Colonic mucosa (tissue), 4 donors: Measurements from ENCODE around the gene BCAS4. TPM values are rescaled to one million over a fixed set of nuclear protein-coding genes. Genes with fewer than 3 reads are reported as not detected.

Experiments
- DNase-seq: peaks from one replicate; pipeline ENCODE4 v3.0.0-alpha.2; 2020
- H3K27ac ChIP-seq: fragments of 200-600 bp; one replicate; pipeline ENCODE4 v1.8.0; 2021
- H3K27me3 ChIP-seq: fragments of 200-600 bp; one replicate; pipeline ENCODE4 v1.8.0; 2021
- H3K36me3 ChIP-seq: fragments of 200-600 bp; one replicate; pipeline ENCODE4 v1.8.0; 2021
- H3K4me1 ChIP-seq: fragments of 200-600 bp; one replicate; pipeline ENCODE4 v1.8.0; 2021; ENCODE audit warnings: mild to moderate bottlenecking
- H3K4me3 ChIP-seq: fragments of 200-600 bp; one replicate; pipeline ENCODE4 v1.8.0; 2021
- H3K9ac ChIP-seq, 2 donors: one replicate each; pipeline ENCODE4 v1.7.0; 2013; ENCODE audit warnings: control low read depth in 2 of 2, low read depth in 2 of 2, low read length in 2 of 2
- H3K9me3 ChIP-seq: fragments of 200-600 bp; one replicate; pipeline ENCODE4 v1.8.0; 2021
- intact Hi-C: fragments of 100-400 bp; cut with DNase I; formaldehyde crosslinking; loops from one replicate; pipeline ENCODE4 v1.14.1; 2022
- total RNA-seq, 2 donors: library from RNA; stranded (reverse); fragmentation: NEBNext Ultra II Directional in 1 of 2; extraction: Animal tissue kit (Norgen Biotek cat#: 25700) in 1 of 2; gene quantifications; one replicate each; pipeline ENCODE4 v1.2.1, GENCODE V29; 2021
- TF ChIP-seq, protein P1 (sequence below): fragments of 200-600 bp; IDR thresholded peaks from one replicate; pipeline ENCODE4 v1.8.0; 2022; ENCODE audit warnings: antibody characterized with exemption, mild to moderate bottlenecking
- donor health status: healthy.
- donor health status: DM: no; HTN: no; CAD: no.
- donor health status: DM: no; HTN: no; CAD: no.

The BCAS4 gene
- total RNA-seq, 2 donors from 2014 or later, result 1.1 to 2.7 TPM

DNA sequence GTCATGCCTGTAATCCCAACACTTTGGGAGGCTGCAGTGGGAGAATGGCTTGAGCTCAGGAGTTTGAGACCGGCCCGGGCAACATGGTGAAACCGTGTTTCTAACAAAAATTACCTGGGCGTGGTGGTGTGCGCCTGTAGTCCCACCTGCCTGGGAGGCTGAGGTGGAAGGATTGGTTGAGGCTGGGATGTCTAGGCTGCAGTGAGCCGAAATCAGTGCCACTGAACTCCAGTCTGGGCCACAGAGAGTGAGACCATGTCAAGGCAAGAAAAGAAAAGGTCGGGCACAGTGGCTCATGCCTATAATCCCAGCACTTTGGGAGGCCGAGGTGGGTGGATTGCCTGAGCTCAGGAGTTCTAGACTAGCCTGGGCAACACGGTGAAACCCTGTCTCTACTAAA, 8.2 kb upstream of the BCAS4 start:
- TF ChIP-seq, protein P1, sequence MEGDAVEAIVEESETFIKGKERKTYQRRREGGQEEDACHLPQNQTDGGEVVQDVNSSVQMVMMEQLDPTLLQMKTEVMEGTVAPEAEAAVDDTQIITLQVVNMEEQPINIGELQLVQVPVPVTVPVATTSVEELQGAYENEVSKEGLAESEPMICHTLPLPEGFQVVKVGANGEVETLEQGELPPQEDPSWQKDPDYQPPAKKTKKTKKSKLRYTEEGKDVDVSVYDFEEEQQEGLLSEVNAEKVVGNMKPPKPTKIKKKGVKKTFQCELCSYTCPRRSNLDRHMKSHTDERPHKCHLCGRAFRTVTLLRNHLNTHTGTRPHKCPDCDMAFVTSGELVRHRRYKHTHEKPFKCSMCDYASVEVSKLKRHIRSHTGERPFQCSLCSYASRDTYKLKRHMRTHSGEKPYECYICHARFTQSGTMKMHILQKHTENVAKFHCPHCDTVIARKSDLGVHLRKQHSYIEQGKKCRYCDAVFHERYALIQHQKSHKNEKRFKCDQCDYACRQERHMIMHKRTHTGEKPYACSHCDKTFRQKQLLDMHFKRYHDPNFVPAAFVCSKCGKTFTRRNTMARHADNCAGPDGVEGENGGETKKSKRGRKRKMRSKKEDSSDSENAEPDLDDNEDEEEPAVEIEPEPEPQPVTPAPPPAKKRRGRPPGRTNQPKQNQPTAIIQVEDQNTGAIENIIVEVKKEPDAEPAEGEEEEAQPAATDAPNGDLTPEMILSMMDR, result no peak
- Histone ChIP-seq H3K9me3 (no peaks in the 10 kb centered on the region), H3K27ac (no peak overlapping the region), H3K4me3 (no peak overlapping the region), H3K27me3 (no peaks in the 10 kb centered on the region), H3K36me3 (no peaks in the 10 kb centered on the region), H3K4me1 (peaks cover 4% of the 10 kb centered on the region), H3K9ac (no peak overlapping the region)
- no peak for DNase-seq
- intact Hi-C loops, result no loop called here

DNA sequence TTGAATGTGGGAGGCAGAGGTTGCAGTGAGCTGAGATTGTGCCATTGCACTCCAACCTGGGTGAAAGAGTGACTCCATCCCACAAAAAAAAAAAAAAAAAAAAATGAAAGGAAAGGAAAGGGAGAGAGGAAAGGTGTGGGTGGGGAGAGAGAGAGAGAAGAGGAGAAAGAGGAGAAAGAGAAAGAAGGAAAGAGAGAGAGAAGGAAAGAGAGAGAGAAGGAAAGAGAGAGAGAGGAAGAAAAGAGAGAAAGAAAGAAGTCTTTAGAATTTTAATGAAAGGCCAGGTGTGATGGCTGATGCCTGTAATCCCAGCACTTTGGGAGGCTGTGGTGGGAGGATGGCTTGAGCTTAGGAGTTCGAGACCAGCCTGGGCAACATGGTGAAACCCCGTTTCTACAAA, 7.7 kb upstream of the BCAS4 start:
- no peaks in the 10 kb centered on the region for H3K36me3 ChIP-seq
- H3K9me3 ChIP-seq, result no peaks in the 10 kb centered on the region
- no peak overlapping the region for H3K27ac ChIP-seq
- no peak overlapping the region for H3K4me3 ChIP-seq
- peaks cover 4% of the 10 kb centered on the region for H3K4me1 ChIP-seq
- intact Hi-C loops, result no loop called here
- TF ChIP-seq, protein P1, result no peak
- DNase-seq, result no peak
- no peak overlapping the region for H3K9ac ChIP-seq
- H3K27me3 ChIP-seq, result no peaks in the 10 kb centered on the region

DNA sequence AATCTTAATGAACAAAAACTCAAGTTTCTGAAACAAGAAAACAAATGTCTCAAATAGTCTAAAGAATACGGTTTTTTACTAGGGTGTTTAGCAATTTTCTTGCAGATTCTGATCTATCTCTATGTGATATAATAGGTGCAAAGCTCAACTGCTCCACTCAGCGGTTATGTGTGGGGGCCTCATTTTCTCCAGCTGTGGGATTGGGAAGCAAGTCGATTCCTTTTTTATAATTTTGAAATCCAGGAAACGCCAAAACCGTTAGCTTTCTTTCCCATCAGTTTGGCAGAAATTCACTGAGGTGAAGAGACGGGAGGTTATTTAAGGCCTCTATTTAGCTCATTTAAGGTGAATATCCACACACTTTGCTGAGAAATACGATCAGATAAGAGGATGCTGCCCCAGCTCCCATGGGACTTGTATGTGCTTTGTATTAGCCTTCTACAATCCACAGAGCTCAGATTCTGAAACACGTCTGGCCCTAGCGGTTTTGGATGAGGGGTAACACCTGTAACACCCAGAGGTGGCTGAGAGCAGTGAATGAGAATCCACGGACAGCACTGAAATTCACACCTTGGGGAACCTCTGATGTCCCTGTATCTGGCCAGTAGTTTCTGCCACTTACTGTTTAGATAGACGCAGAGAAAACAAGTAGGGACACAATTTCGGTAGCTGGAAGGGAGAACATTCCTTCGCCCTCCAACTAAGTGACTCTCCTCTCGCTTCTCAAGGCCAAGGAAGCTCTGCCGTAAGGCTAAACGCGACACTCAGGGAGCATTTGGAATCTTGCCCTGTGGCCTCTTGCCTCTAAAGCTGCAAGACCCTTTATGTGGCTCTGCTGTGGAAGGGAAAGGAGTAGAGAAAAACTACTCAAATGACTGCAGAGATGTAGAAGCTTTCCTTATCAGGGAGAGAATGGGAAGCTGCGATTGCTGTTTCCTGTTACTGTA, 6.5 kb upstream of the BCAS4 start:
- peaks cover 4% of the 10 kb centered on the region for H3K4me1 ChIP-seq
- no peaks in the 10 kb centered on the region for H3K36me3 ChIP-seq
- H3K9ac ChIP-seq, result no peak overlapping the region
- no peaks in the 10 kb centered on the region for H3K9me3 ChIP-seq
- DNase-seq, result no peak
- H3K27ac ChIP-seq, result no peak overlapping the region
- no peak overlapping the region for H3K4me3 ChIP-seq
- H3K27me3 ChIP-seq, result no peaks in the 10 kb centered on the region
- intact Hi-C loops, result no loop called here
- TF ChIP-seq, protein P1, result no peak

DNA sequence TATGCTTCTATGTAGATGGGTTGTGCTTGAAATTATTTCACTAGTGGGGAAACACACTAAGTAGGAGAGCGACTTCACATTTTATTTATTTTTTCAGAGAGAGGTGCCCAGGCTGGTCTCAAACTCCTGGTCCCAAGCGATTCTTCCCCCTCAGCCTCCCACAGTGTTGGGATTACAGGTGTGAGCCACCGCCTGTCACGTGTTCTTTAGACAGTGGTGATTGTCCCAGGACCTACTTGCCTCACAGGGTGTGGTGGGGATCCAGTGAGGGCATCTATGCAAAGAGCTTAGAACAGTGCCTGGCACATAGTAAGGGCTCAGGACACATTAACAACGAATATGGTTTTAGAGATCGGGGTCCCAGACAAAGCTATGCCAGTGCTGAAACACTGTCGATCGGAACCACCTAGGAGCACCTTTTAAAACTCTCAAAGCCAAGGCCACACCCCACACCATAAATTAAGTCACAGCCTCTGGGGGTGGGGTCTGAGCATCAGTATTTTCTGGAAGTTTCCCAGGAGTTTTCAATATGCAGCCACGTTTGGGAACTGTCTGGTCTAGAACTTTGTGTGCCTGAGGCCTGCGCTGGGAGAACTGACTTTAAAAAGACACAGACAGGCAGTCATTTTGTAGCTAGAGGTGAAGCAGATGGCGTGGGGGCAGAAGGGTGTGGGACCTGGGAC, 4.8 kb upstream of the BCAS4 start:
- intact Hi-C loops, result loop anchor here (5.0 kb wide), 1 partner anchor 137 kb away; no protein-coding TSS in a partner anchor
- Histone ChIP-seq H3K4me1 (peaks cover 7% of the 10 kb centered on the region), H3K4me3 (no peak overlapping the region)

DNA sequence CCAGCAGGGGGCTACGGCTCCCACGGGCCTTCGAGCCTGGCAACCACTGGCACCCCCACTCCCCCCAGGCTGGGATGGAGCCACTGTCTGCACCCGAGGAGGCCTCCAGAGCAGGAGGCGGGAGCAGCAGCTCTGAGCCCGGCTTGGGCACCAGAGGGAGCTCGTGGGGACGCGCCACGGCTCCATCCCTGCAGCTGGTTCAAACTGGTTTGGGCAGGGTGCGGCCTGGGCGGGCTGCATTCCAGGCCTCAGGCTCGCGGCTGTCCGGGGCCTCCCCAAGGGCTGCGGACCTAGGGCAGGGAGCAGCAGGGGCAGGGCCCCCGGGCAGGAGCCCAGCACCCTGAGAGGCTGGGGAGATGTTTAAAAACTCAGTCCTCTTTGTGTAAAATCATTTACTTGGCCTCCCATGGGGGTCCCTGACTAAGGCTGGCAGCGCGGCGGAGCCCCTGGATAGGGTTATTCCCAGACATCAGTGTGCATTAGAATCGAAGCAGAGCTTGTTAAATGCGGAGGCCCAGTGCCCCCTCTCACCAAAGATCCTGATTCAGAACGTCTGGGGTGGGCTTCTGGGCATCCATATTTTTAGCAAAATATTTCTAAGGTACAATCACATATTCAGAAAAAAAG, 4.1 kb upstream of the BCAS4 start:
- H3K4me3 ChIP-seq, result no peak overlapping the region
- no peaks in the 10 kb centered on the region for H3K27me3 ChIP-seq
- DNase-seq, result peak; percentile 96
- H3K9ac ChIP-seq, result peak overlapping the region; percentile 45 to 54
- H3K27ac ChIP-seq, result peak overlapping the region; percentile 57
- no peaks in the 10 kb centered on the region for H3K36me3 ChIP-seq
- H3K9me3 ChIP-seq, result no peaks in the 10 kb centered on the region
- TF ChIP-seq, protein P1, result peak; percentile 82
- intact Hi-C loops, result loop anchor here (5.0 kb wide), 1 partner anchor 137 kb away; no protein-coding TSS in a partner anchor
- peaks cover 7% of the 10 kb centered on the region for H3K4me1 ChIP-seq

More for the DNA sequence above, 4.8 kb upstream of the BCAS4 start:
- Histone ChIP-seq H3K36me3 (no peaks in the 10 kb centered on the region), H3K9me3 (no peaks in the 10 kb centered on the region), H3K27ac (peak overlapping the region; percentile 57), H3K27me3 (no peaks in the 10 kb centered on the region), H3K9ac (peak overlapping the region; percentile 45 to 54)
- TF ChIP-seq, protein P1, result no peak
- DNase-seq, result peak; percentile 57
